ENCODE results near the gene MAL. TPM values are rescaled to one million over a fixed set of nuclear protein-coding genes. Genes with fewer than 3 reads are reported as not detected.

Gene MAL
- total and polyA plus RNA-seq, 2 of the 4 experiments (the other 2 are of a cell fraction), result not detected

- no peak for DNase-seq
- intact Hi-C loops (cut with micrococcal nuclease), result no loop called here
- no TSS peak for BruUV-seq (replicated peaks)
Observed at GRCh38 chr2:95001701-95002100, 23.8 kb upstream of the MAL start.

More at GRCh38 chr2:95001701-95002100, 23.8 kb upstream of the MAL start:
- Histone ChIP-seq H2BK15ac (ENCODE audit: low read depth, low read length) (no peak overlapping the region), H2BK20ac (ENCODE audit: low read depth, low read length) (no peak overlapping the region), H2BK5ac (ENCODE audit: low read depth, low read length, poor library complexity, severe bottlenecking) (no peak overlapping the region), H3K9me3 (ENCODE audit: control insufficient read depth, insufficient read depth, low read length) (no peaks in the 10 kb centered on the region), H3K14ac (replicated peaks; ENCODE audit: low read depth, low read length) (no peak overlapping the region), H3K79me1 (ENCODE audit: low read depth in 1 of 2, low read length in 2 of 2) (no peaks in the 10 kb centered on the region), H3K56ac (ENCODE audit: extremely low read depth, insufficient read depth, low read length) (no peak overlapping the region), H3K27ac (ENCODE audit: insufficient read depth, low read length) (no peak overlapping the region), H4K5ac (ENCODE audit: low read depth, low read length) (no peak overlapping the region), H3K4me1 (ENCODE audit: control insufficient read depth, insufficient read depth, low read length) (no peaks in the 10 kb centered on the region), H3K4me2 (ENCODE audit: low read depth, low read length) (no peak overlapping the region), H4K91ac (ENCODE audit: insufficient read depth, low read depth, low read length) (no peak overlapping the region), H2BK120ac (ENCODE audit: low read depth, low read length) (no peak overlapping the region), H3K4me3 (ENCODE audit: insufficient read depth, low read depth, low read length) (no peak overlapping the region), H3K9ac (ENCODE audit: low read depth, low read length) (no peak overlapping the region), H3K27me3 (ENCODE audit: control insufficient read depth, insufficient read depth, low read length) (peaks cover 20% of the 10 kb centered on the region; the same call in 1 of the 2 replicates), H4K8ac (ENCODE audit: low read depth in 2 of 2, low read length in 2 of 2) (no peak overlapping the region), H3K36me3 (ENCODE audit: control insufficient read depth, insufficient read depth, low read length) (no peaks in the 10 kb centered on the region), H4K20me1 (ENCODE audit: insufficient read depth, low read length) (no peaks in the 10 kb centered on the region), H3K23ac (ENCODE audit: low read depth, low read length) (no peak overlapping the region), H2AK9ac (replicated peaks; ENCODE audit: low read depth, low read length, poor library complexity) (no peak overlapping the region), H3K9me1 (ENCODE audit: insufficient read depth, low read length) (no peaks in the 10 kb centered on the region), H2AK5ac (ENCODE audit: low read depth, low read length) (no peak overlapping the region), H3K4ac (ENCODE audit: low read depth, low read length) (no peak overlapping the region), H2AFZ (replicated peaks; ENCODE audit: low read length, poor library complexity) (no peak overlapping the region), H3K18ac (ENCODE audit: low read depth, low read length) (no peak overlapping the region)
- dilution Hi-C loops (cut with HindIII; ENCODE audit: low sequenced_read_pairs, unreplicated experiment) (no loop called here), in situ Hi-C loops (cut with MboI; ENCODE audit: low sequenced_read_pairs) (no loop called here)
- CTCF ChIA-PET, result interaction anchor here (0.6 kb wide), 1 partner anchor 16 kb away, joined by 3 read pairs; no protein-coding TSS in a partner anchor
- WGBS, 2 experiments (ENCODE audit: extremely low coverage in 2 of 2, insufficient read length in 1 of 2), result no CpG with 5 or more reads among the region's 2 CpGs
- ATAC-seq (ENCODE audit: low read depth), result no peak
- TF ChIP-seq FOS (IDR thresholded peaks at IDR 0.05; ENCODE audit: low read depth, low read length) (no peak), MAZ (IDR thresholded peaks at IDR 0.05; ENCODE audit: borderline replicate concordance, low read depth, low read length) (no peak), CEBPB (IDR thresholded peaks at IDR 0.05; ENCODE audit: low read depth, low read length) (no peak)
- TF ChIP-seq, protein P1, sequence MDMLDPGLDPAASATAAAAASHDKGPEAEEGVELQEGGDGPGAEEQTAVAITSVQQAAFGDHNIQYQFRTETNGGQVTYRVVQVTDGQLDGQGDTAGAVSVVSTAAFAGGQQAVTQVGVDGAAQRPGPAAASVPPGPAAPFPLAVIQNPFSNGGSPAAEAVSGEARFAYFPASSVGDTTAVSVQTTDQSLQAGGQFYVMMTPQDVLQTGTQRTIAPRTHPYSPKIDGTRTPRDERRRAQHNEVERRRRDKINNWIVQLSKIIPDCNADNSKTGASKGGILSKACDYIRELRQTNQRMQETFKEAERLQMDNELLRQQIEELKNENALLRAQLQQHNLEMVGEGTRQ (IDR thresholded peaks at IDR 0.05; ENCODE audit: low read depth, low read length), result no peak
- POLR2A ChIA-PET (ENCODE audit: unreplicated experiment), result no interaction called here

Data from IMR-90 (cell line).